ENCODE data around the gene TNNT2. TPM values are rescaled to one million over a fixed set of nuclear protein-coding genes. Genes with fewer than 3 reads are reported as not detected.

Gene TNNT2
- total and polyA plus RNA-seq, 2 of the 8 experiments (the other 6 are each of a cell fraction or from before 2014, with no cell fraction given): 3.1 to 21.0 TPM

- H3K27me3 ChIP-seq (replicated peaks in 1 of 4; ENCODE audit: control insufficient read depth in 3 of 4, extremely low read depth in 1 of 4, insufficient read depth in 3 of 4, low read length in 3 of 4): 0 out of 7 replicates have a peak, but pooled peaks cover 0 to 2% (median 0%) of the 10 kb centered on the region in 4 experiments
- no peak overlapping the region; the same call in 1 of the 2 replicates for H4K8ac ChIP-seq (ENCODE audit: extremely low read depth, insufficient read depth, low read length)
- H2AK5ac ChIP-seq (ENCODE audit: low read depth, low read length): no peak overlapping the region
- no peaks in the 10 kb centered on the region; the same call in 1 of the 2 replicates for H3K23me2 ChIP-seq (ENCODE audit: low read depth, low read length)
- no peak overlapping the region for H2BK15ac ChIP-seq (ENCODE audit: low read length)
- H3K9ac ChIP-seq (replicated peaks in 1 of 4; ENCODE audit: extremely low read depth in 1 of 4, low read depth in 3 of 4, low read length in 3 of 4): no peak overlapping the region
- no peak overlapping the region for H3K23ac ChIP-seq (ENCODE audit: insufficient read length)
- H3K79me2 ChIP-seq (ENCODE audit: control insufficient read depth in 1 of 2, insufficient read depth in 2 of 2, low read length in 2 of 2): no peaks in the 10 kb centered on the region
- no peak overlapping the region for H3K18ac ChIP-seq (ENCODE audit: extremely low read depth, low read length)
- no peak overlapping the region for H4K5ac ChIP-seq (ENCODE audit: insufficient read length, low read depth, low read length)
- H2BK12ac ChIP-seq (ENCODE audit: low read depth, low read length): no peak overlapping the region
- no peak overlapping the region for H3K27ac ChIP-seq (ENCODE audit: low read depth, low read length)
- 96% methylated on average over 6 of the region's 6 CpGs; no CpG with 5 or more reads in 1 of the 2 experiments for WGBS, 2 experiments (ENCODE audit: extremely low coverage in 1 of 2, insufficient coverage in 1 of 2, insufficient read length in 1 of 2, insufficient replicate concordance in 2 of 2, low coverage in 1 of 2, low lambda C conversion rate in 2 of 2, missing lambda C conversion rate in 1 of 2)
- DNase-seq (ENCODE audit: low read depth in 1 of 2, low spot score in 2 of 2) (no peak), FAIRE-seq (no peak)
- H2BK20ac ChIP-seq (ENCODE audit: low read length): no peak overlapping the region
- ChIA-PET CTCF (ENCODE audit: partially characterized antibody) (interaction anchor here (1.3 to 4.3 kb wide), 3 partner anchors 15 to 39 kb away, joined by 3 to 14 read pairs (median 6); no protein-coding TSS in a partner anchor), POLR2A (ENCODE audit: partially characterized antibody) (no interaction called here)
- H3K4ac ChIP-seq (replicated peaks; ENCODE audit: insufficient read length, low read depth, low read length): no peak overlapping the region
- H3K14ac ChIP-seq (ENCODE audit: insufficient read length): no peak overlapping the region
- no peaks in the 10 kb centered on the region for H4K20me1 ChIP-seq (replicated peaks in 1 of 2; ENCODE audit: control insufficient read depth in 1 of 2, insufficient read depth in 2 of 2, low read length in 2 of 2)
- no peak overlapping the region for H3K4me2 ChIP-seq (ENCODE audit: insufficient read depth in 1 of 2, low read depth in 2 of 2, low read length in 2 of 2)
- peaks cover 0 to 10% (median 0%) of the 10 kb centered on the region in 4 experiments; a peak in 1 of 7 replicates for H3K4me1 ChIP-seq (replicated peaks in 1 of 4; ENCODE audit: control insufficient read depth in 3 of 4, insufficient read depth in 4 of 4, low read length in 3 of 4)
- H3K79me1 ChIP-seq (ENCODE audit: low read depth, low read length): no peaks in the 10 kb centered on the region
- no peak overlapping the region for H2BK120ac ChIP-seq (replicated peaks; ENCODE audit: low read depth, low read length)
- H4K91ac ChIP-seq (replicated peaks; ENCODE audit: insufficient read length, low read length): no peak overlapping the region
- H3K4me3 ChIP-seq (ENCODE audit: extremely low read depth in 1 of 4, insufficient read depth in 2 of 4, low read depth in 3 of 4, low read length in 4 of 4): no peak overlapping the region
- H2BK5ac ChIP-seq (ENCODE audit: low read depth, low read length): 0 out of 2 replicates have a peak overlapping the region, but pooled peaks have one; percentile 5
- no peak overlapping the region for H2AFZ ChIP-seq (ENCODE audit: low read length)
- no peaks in the 10 kb centered on the region; a peak in 1 of 4 replicates for H3K9me3 ChIP-seq (ENCODE audit: insufficient read depth in 2 of 2, low read depth in 1 of 2, low read length in 1 of 2)
- H3K56ac ChIP-seq (replicated peaks; ENCODE audit: insufficient read length, low read depth, low read length): no peak overlapping the region
- H3K36me3 ChIP-seq (ENCODE audit: control insufficient read depth in 2 of 4, insufficient read depth in 4 of 4, low read length in 3 of 4): no peaks in the 10 kb centered on the region
- no peak for TF ChIP-seq NANOG (IDR thresholded peaks at IDR 0.05; ENCODE audit: insufficient read depth, low read depth, low read length, poor library complexity, severe bottlenecking)
- TF ChIP-seq CBX8 (IDR thresholded peaks at IDR 0.05; ENCODE audit: borderline replicate concordance, low read depth, low read length): no peak
- no peak for TF ChIP-seq EP300 (IDR thresholded peaks at IDR 0.05; ENCODE audit: borderline replicate concordance in 1 of 2, low read depth in 2 of 2, low read length in 2 of 2)
- TF ChIP-seq JUND (IDR thresholded peaks at IDR 0.05; ENCODE audit: low read length): no peak
- TF ChIP-seq ASH2L (IDR thresholded peaks at IDR 0.05; ENCODE audit: low read length): no peak
- no peak for TF ChIP-seq JUN (IDR thresholded peaks at IDR 0.05; ENCODE audit: low read depth, low read length)
- TF ChIP-seq CTCF (IDR thresholded peaks at IDR 0.05; ENCODE audit: control extremely low read depth in 1 of 3, insufficient read depth in 1 of 3, low read depth in 1 of 3, low read length in 3 of 3): no peak
- no peak for TF ChIP-seq SP1 (IDR thresholded peaks at IDR 0.05; ENCODE audit: low read depth, low read length)
- TF ChIP-seq SIN3A (conservative IDR thresholded peaks at IDR 0.05 in 1 of 2, IDR thresholded peaks at IDR 0.05 in 1 of 2; ENCODE audit: low read depth in 1 of 2, low read length in 2 of 2): no peak
- TF ChIP-seq ZNF274 (IDR thresholded peaks at IDR 0.05; ENCODE audit: borderline replicate concordance, extremely low read depth, low read length): no peak
These were observed 46.2 kb upstream of the TNNT2 start for GRCh38 chr1:201423655-201424054.

Data from H1 (cell line).